ENCODE measurements around the gene LRRTM4. TPM values are rescaled to one million over a fixed set of nuclear protein-coding genes. Genes with fewer than 3 reads are reported as not detected.

Gene LRRTM4
- total RNA-seq, 1 donor from 2014 or later = not detected

DNA sequence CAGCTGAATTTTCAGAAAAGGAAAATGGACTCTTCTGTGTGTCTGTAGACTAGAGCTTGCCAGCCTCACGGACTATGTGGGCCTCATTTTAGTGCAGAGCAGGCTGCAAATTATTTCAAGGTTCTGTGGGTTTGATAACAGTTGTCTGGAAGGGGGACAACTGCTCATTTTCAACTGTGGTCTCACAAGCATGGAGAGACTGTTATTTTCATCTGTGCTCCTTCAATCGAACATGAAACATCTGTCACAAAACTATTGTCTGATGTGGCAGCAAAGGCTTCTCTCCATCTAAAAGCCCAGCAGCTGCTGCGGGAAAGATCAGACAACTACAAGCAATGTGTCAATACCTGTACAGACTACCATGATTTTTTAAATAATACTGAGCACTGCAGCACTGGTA, 211.8 kb downstream of the LRRTM4 start:
- Histone ChIP-seq H3K4me3 (ENCODE audit: low read depth, low read length) (no peak overlapping the region), H3K36me3 (ENCODE audit: control insufficient read depth, insufficient read depth, low read length) (no peaks in the 10 kb centered on the region), H3K27me3 (ENCODE audit: control insufficient read depth, insufficient read depth, low read length) (no peaks in the 10 kb centered on the region)
- no peak for DNase-seq (ENCODE audit: low read depth)
- TF ChIP-seq, protein P1, sequence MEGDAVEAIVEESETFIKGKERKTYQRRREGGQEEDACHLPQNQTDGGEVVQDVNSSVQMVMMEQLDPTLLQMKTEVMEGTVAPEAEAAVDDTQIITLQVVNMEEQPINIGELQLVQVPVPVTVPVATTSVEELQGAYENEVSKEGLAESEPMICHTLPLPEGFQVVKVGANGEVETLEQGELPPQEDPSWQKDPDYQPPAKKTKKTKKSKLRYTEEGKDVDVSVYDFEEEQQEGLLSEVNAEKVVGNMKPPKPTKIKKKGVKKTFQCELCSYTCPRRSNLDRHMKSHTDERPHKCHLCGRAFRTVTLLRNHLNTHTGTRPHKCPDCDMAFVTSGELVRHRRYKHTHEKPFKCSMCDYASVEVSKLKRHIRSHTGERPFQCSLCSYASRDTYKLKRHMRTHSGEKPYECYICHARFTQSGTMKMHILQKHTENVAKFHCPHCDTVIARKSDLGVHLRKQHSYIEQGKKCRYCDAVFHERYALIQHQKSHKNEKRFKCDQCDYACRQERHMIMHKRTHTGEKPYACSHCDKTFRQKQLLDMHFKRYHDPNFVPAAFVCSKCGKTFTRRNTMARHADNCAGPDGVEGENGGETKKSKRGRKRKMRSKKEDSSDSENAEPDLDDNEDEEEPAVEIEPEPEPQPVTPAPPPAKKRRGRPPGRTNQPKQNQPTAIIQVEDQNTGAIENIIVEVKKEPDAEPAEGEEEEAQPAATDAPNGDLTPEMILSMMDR (IDR thresholded peaks at IDR 0.05; ENCODE audit: insufficient read depth, low read length, poor library complexity, severe bottlenecking) = no peak

- no peak for DNase-seq (ENCODE audit: low read depth)
- TF ChIP-seq, protein P1 (IDR thresholded peaks at IDR 0.05; ENCODE audit: insufficient read depth, low read length, poor library complexity, severe bottlenecking) = no peak
- Histone ChIP-seq H3K27me3 (ENCODE audit: control insufficient read depth, insufficient read depth, low read length) (no peaks in the 10 kb centered on the region), H3K36me3 (ENCODE audit: control insufficient read depth, insufficient read depth, low read length) (no peaks in the 10 kb centered on the region), H3K4me3 (ENCODE audit: low read depth, low read length) (no peak overlapping the region)
These were observed 212.5 kb downstream of the LRRTM4 start for GRCh38 chr2:77309725-77310124.

DNA sequence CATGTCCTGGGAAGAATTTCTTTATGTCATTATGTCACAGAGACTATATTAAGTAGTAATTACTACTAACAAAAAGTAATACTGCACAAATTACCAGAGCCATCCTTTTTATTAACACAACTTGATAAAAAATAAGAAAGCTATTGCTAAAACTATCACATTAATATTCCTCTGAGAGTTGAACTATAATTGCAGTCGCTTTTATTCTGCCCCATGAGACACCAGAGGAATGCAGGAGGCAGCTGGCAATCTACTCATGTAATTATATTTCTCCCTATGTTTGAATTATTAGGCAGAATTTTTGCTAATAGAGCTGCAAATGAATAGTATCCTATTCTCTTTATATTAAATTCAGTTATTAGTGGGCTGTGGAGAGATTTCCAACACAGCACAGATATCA, 220.7 kb downstream of the LRRTM4 start:
- Histone ChIP-seq H3K27me3 (ENCODE audit: control insufficient read depth, insufficient read depth, low read length) (no peaks in the 10 kb centered on the region), H3K36me3 (ENCODE audit: control insufficient read depth, insufficient read depth, low read length) (no peaks in the 10 kb centered on the region), H3K4me3 (ENCODE audit: low read depth, low read length) (no peak overlapping the region)
- TF ChIP-seq, protein P1 (IDR thresholded peaks at IDR 0.05; ENCODE audit: insufficient read depth, low read length, poor library complexity, severe bottlenecking) = no peak
- DNase-seq (ENCODE audit: low read depth) = no peak

DNA sequence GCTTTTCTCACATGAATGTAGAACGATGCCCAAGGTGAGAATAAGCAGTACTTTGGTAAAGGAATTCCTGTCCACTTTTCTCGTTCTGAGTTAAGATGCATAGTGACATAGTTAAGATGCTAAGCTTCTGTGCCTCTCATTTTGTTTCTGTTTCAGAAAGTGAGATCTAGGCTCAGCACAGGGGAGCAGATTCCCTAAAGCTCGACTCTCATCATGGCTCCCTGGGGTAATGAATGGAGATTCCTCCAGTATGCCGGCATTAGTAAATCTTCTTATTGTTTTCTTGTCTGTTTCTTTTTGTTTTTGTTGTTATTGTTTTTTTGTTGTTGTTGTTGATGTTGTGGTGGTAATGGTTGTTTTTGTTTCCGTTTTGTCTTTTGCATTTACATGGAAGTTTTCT, 225.4 kb downstream of the LRRTM4 start:
- H3K36me3 ChIP-seq (ENCODE audit: control insufficient read depth, insufficient read depth, low read length) = no peaks in the 10 kb centered on the region
- TF ChIP-seq, protein P1 (IDR thresholded peaks at IDR 0.05; ENCODE audit: insufficient read depth, low read length, poor library complexity, severe bottlenecking) = no peak
- no peak overlapping the region for H3K4me3 ChIP-seq (ENCODE audit: low read depth, low read length)
- H3K27me3 ChIP-seq (ENCODE audit: control insufficient read depth, insufficient read depth, low read length) = no peaks in the 10 kb centered on the region
- DNase-seq (ENCODE audit: low read depth) = no peak

DNA sequence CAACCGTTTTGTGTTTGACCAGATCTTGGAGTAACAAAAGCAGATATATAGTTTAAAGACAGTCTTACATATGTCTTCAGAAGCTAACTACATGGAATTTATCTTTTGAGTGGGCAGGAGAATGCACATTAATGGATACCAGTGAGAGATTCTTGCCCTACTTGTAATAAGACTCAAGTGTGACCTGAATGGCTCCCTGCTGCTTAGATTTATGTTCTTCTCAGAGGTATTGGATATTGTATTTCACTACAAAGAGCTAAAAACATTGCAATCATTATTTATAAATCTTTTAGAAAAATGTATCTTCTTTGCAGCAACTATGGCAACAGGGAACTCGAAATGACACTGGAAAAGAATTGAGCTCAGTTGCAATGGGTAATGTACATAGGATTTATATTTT, 227.7 kb downstream of the LRRTM4 start:
- TF ChIP-seq, protein P1 (IDR thresholded peaks at IDR 0.05; ENCODE audit: insufficient read depth, low read length, poor library complexity, severe bottlenecking) = no peak
- Histone ChIP-seq H3K36me3 (ENCODE audit: control insufficient read depth, insufficient read depth, low read length) (no peaks in the 10 kb centered on the region), H3K4me3 (ENCODE audit: low read depth, low read length) (no peak overlapping the region), H3K27me3 (ENCODE audit: control insufficient read depth, insufficient read depth, low read length) (no peaks in the 10 kb centered on the region)
- DNase-seq (ENCODE audit: low read depth) = no peak

- H3K36me3 ChIP-seq (ENCODE audit: control insufficient read depth, insufficient read depth, low read length) = no peaks in the 10 kb centered on the region
- no peaks in the 10 kb centered on the region for H3K27me3 ChIP-seq (ENCODE audit: control insufficient read depth, insufficient read depth, low read length)
- no peak overlapping the region for H3K4me3 ChIP-seq (ENCODE audit: low read depth, low read length)
- TF ChIP-seq, protein P1 (IDR thresholded peaks at IDR 0.05; ENCODE audit: insufficient read depth, low read length, poor library complexity, severe bottlenecking) = no peak
- DNase-seq (ENCODE audit: low read depth) = no peak
These were observed 237.8 kb downstream of the LRRTM4 start for GRCh38 chr2:77284353-77284752.

Measured in kidney epithelial cell (primary cell).